GM10248 (cell line): ENCODE data around the gene ZPR1.

Experiments used
- CTCF ChIA-PET: fragments of 300-600 bp; sonication (Branson Sonifier 250); formaldehyde crosslinking; extraction: SDS; loops from one replicate; lab custom pipeline; 2021; ENCODE audit warnings: antibody characterized with exemption; lab: Yijun Ruan, JAX
- POLR2A ChIA-PET: fragments of 350-650 bp; sonication (Branson Sonifier 250); formaldehyde crosslinking; extraction: SDS; loops from one replicate; lab custom pipeline; 2020; ENCODE audit warnings: antibody characterized with exemption; lab: Yijun Ruan, JAX
- DNase-seq: peaks from one replicate; pipeline ENCODE4 v3.0.0; 2012; ENCODE audit errors: extremely low spot score
- CTCF ChIP-seq: IDR thresholded peaks from 2 replicates; pipeline ENCODE4 v1.5.1; 2012; ENCODE audit warnings: mild to moderate bottlenecking, low read depth; ENCODE audit errors: extremely low read depth, missing control alignments, control extremely low read depth

The ZPR1 gene

GRCh38 chr11:116833816-116834534 is 46.2 kb upstream of the ZPR1 start:
- no peak for DNase-seq
- POLR2A ChIA-PET: no interaction called here
- CTCF ChIA-PET: interaction anchor here (3.7 to 6.3 kb wide), 2 partner anchors 13 to 43 kb away, joined by 16 to 50 read pairs; partner anchors contain the start of genes APOA4 and APOA5
- no peak for TF ChIP-seq CTCF

- no peak for TF ChIP-seq CTCF
- DNase-seq: no peak
- CTCF ChIA-PET: interaction anchor here (3.7 to 6.3 kb wide), 2 partner anchors 12 to 43 kb away, joined by 16 to 50 read pairs; partner anchors contain the start of genes APOA4 and APOA5
- POLR2A ChIA-PET: no interaction called here
Measured at GRCh38 chr11:116833491-116833815, 45.6 kb upstream of the ZPR1 start.

- ChIA-PET POLR2A (no interaction called here), CTCF (interaction anchor here (3.7 to 6.3 kb wide), 2 partner anchors 11 to 42 kb away, joined by 16 to 50 read pairs; partner anchors contain the start of genes APOA4 and APOA5)
- no peak for TF ChIP-seq CTCF
Measured at GRCh38 chr11:116832350-116833290, 44.8 kb upstream of the ZPR1 start.

GRCh38 chr11:116831790-116832349 is 44.0 kb upstream of the ZPR1 start:
- POLR2A ChIA-PET: no interaction called here
- TF ChIP-seq CTCF: no peak
- CTCF ChIA-PET: interaction anchor here (3.7 to 6.3 kb wide), 2 partner anchors 11 to 41 kb away, joined by 16 to 50 read pairs; partner anchors contain the start of genes APOA4 and APOA5
- no peak for DNase-seq

More at GRCh38 chr11:116832350-116833290, 44.8 kb upstream of the ZPR1 start:
- no peak for DNase-seq

- CTCF ChIA-PET: interaction anchor here (1.0 kb wide), 1 partner anchor 276 kb away, joined by 4 read pairs; no protein-coding TSS in a partner anchor
- no peak for TF ChIP-seq CTCF
- POLR2A ChIA-PET: no interaction called here
- no peak for DNase-seq
Measured at GRCh38 chr11:116830184-116830912, 42.5 kb upstream of the ZPR1 start.
